Endothelial cell (in vitro differentiated cells): Measurements from ENCODE around the gene RFC2. TPM values are rescaled to one million over a fixed set of nuclear protein-coding genes. Genes with fewer than 3 reads are reported as not detected.

ENCODE experiments used
- DNase-seq: peaks from one replicate; pipeline ENCODE4 v3.0.0; 2021; ENCODE audit warnings: low spot score
- H3K27ac Mint-ChIP-seq: one replicate; pipeline ENCODE4 v1.8.0; 2021; ENCODE audit warnings: mixed read lengths, inconsistent platforms; ENCODE audit not compliant: unreplicated experiment
- H3K27me3 Mint-ChIP-seq: one replicate; pipeline ENCODE4 v1.8.0; 2021; ENCODE audit warnings: mild to moderate bottlenecking, moderate library complexity, mixed read lengths, inconsistent platforms; ENCODE audit not compliant: unreplicated experiment
- H3K36me3 Mint-ChIP-seq: one replicate; pipeline ENCODE4 v1.8.0; 2021; ENCODE audit warnings: mild to moderate bottlenecking, low read depth, mixed read lengths, inconsistent platforms; ENCODE audit not compliant: unreplicated experiment
- H3K4me1 Mint-ChIP-seq: one replicate; pipeline ENCODE4 v1.8.0; 2021; ENCODE audit warnings: mild to moderate bottlenecking, mixed read lengths, inconsistent platforms; ENCODE audit not compliant: unreplicated experiment
- H3K4me3 Mint-ChIP-seq: one replicate; pipeline ENCODE4 v1.8.0; 2021; ENCODE audit warnings: mild to moderate bottlenecking, mixed read lengths, inconsistent platforms; ENCODE audit not compliant: unreplicated experiment
- H3K9me3 Mint-ChIP-seq: one replicate; pipeline ENCODE4 v1.8.0; 2021; ENCODE audit warnings: mixed read lengths, inconsistent platforms; ENCODE audit not compliant: unreplicated experiment
- CTCF ChIP-seq: fragments of 200-600 bp; sonication (generic); IDR thresholded peaks from one replicate; pipeline ENCODE4 v1.5.0; 2021; ENCODE audit warnings: antibody characterized with exemption; ENCODE audit not compliant: unreplicated experiment
- total RNA-seq: library from RNA; stranded (reverse); fragmentation: NEBNext Ultra II Directional; extraction: Animal tissue kit (Norgen Biotek cat#: 25700); gene quantifications from one replicate; pipeline ENCODE4 v1.2.1, GENCODE V29; 2021; ENCODE audit not compliant: unreplicated experiment

RFC2 gene
- total RNA-seq, 1 donor from 2014 or later, result 38.8 TPM

- no peak overlapping the region for H3K27ac Mint-ChIP-seq
- H3K36me3 Mint-ChIP-seq, result peaks cover 9% of the 10 kb centered on the region
- peaks cover 19% of the 10 kb centered on the region for H3K4me1 Mint-ChIP-seq
- no peak overlapping the region for H3K4me3 Mint-ChIP-seq
- TF ChIP-seq CTCF, result no peak
- no peak for DNase-seq
- H3K9me3 Mint-ChIP-seq, result no peaks in the 10 kb centered on the region
- H3K27me3 Mint-ChIP-seq, result peaks cover 13% of the 10 kb centered on the region
These were observed 30.6 kb upstream of the RFC2 start for GRCh38 chr7:74284781-74285259.

- Mint-ChIP-seq H3K27me3 (peaks cover 14% of the 10 kb centered on the region), H3K4me1 (peaks cover 24% of the 10 kb centered on the region), H3K4me3 (no peak overlapping the region), H3K27ac (no peak overlapping the region), H3K36me3 (peaks cover 7% of the 10 kb centered on the region), H3K9me3 (no peaks in the 10 kb centered on the region)
- TF ChIP-seq CTCF, result no peak
- DNase-seq, result no peak
These were observed 29.8 kb upstream of the RFC2 start for GRCh38 chr7:74283858-74284447.

- DNase-seq, result no peak
These were observed 28.7 kb upstream of the RFC2 start for GRCh38 chr7:74282748-74283459.

GRCh38 chr7:74280985-74281384, 26.8 kb upstream of the RFC2 start:
- H3K27ac Mint-ChIP-seq, result no peak overlapping the region
- peaks cover 10% of the 10 kb centered on the region for H3K27me3 Mint-ChIP-seq
- DNase-seq, result no peak
- H3K4me1 Mint-ChIP-seq, result peaks cover 14% of the 10 kb centered on the region
- no peaks in the 10 kb centered on the region for H3K9me3 Mint-ChIP-seq
- H3K36me3 Mint-ChIP-seq, result no peaks in the 10 kb centered on the region
- H3K4me3 Mint-ChIP-seq, result no peak overlapping the region
- TF ChIP-seq CTCF, result no peak

More at GRCh38 chr7:74282748-74283459, 28.7 kb upstream of the RFC2 start:
- H3K9me3 Mint-ChIP-seq, result no peaks in the 10 kb centered on the region
- peaks cover under 1% of the 10 kb centered on the region for H3K36me3 Mint-ChIP-seq
- no peak for TF ChIP-seq CTCF
- H3K4me1 Mint-ChIP-seq, result peaks cover 14% of the 10 kb centered on the region
- H3K27ac Mint-ChIP-seq, result no peak overlapping the region
- peaks cover 8% of the 10 kb centered on the region for H3K27me3 Mint-ChIP-seq
- H3K4me3 Mint-ChIP-seq, result no peak overlapping the region

- no peak overlapping the region for H3K27ac Mint-ChIP-seq
- no peak overlapping the region for H3K4me3 Mint-ChIP-seq
- no peaks in the 10 kb centered on the region for H3K36me3 Mint-ChIP-seq
- peaks cover 16% of the 10 kb centered on the region for H3K4me1 Mint-ChIP-seq
- peaks cover 5% of the 10 kb centered on the region for H3K27me3 Mint-ChIP-seq
- H3K9me3 Mint-ChIP-seq, result no peaks in the 10 kb centered on the region
- no peak for DNase-seq
- TF ChIP-seq CTCF, result no peak
These were observed 23.4 kb upstream of the RFC2 start for GRCh38 chr7:74277636-74278035.
